GM20000 (cell line): ENCODE data around the gene CFAP100.

Source experiments
- DNase-seq: peaks from one replicate; pipeline ENCODE4 v3.0.0; 2012; ENCODE audit warnings: low spot score
- CTCF ChIP-seq: IDR thresholded peaks from 2 replicates; pipeline ENCODE4 v1.5.1; 2012; ENCODE audit warnings: mild to moderate bottlenecking, control low read depth; ENCODE audit errors: extremely low read depth, missing control alignments

The CFAP100 gene

GRCh38 chr3:126459111-126459762 lies 64.5 kb downstream of the CFAP100 start:
- no peak for TF ChIP-seq CTCF
- DNase-seq: no peak

GRCh38 chr3:126459763-126460127 lies 65.0 kb downstream of the CFAP100 start:
- no peak for DNase-seq
- no peak for TF ChIP-seq CTCF

GRCh38 chr3:126460381-126460780 lies 65.7 kb downstream of the CFAP100 start:
- no peak for TF ChIP-seq CTCF
- no peak for DNase-seq

GRCh38 chr3:126461450-126462070 lies 66.9 kb downstream of the CFAP100 start:
- DNase-seq: no peak
- no peak for TF ChIP-seq CTCF

- TF ChIP-seq CTCF: no peak
- DNase-seq: no peak
These were observed 68.8 kb downstream of the CFAP100 start for GRCh38 chr3:126463521-126463920.

- no peak for DNase-seq
- no peak for TF ChIP-seq CTCF
These were observed 69.4 kb downstream of the CFAP100 start for GRCh38 chr3:126464093-126464492.

GRCh38 chr3:126464494-126464893 lies 69.8 kb downstream of the CFAP100 start:
- no peak for DNase-seq
- TF ChIP-seq CTCF: no peak
